GM23248 (cell line): ENCODE measurements around the gene LRIG1.

Source experiments
- EZH2 ChIP-seq: fragments of 200-600 bp; sonication (generic); IDR thresholded peaks from 2 replicates; pipeline ENCODE4 v1.6.1; 2018; ENCODE audit warnings: antibody characterized with exemption, mild to moderate bottlenecking; ENCODE audit not compliant: insufficient read depth, poor library complexity, severe bottlenecking
- EZH2phosphoT487 ChIP-seq: fragments of 200-600 bp; sonication (generic); IDR thresholded peaks from 2 replicates; pipeline ENCODE4 v1.6.1; 2018; ENCODE audit warnings: antibody characterized with exemption, moderate library complexity, mild to moderate bottlenecking, low read depth; ENCODE audit not compliant: insufficient read depth

- no peak for TF ChIP-seq EZH2
- no peak for TF ChIP-seq EZH2phosphoT487
These were observed 75.2 kb downstream of the LRIG1 start for GRCh38 chr3:66425576-66426114.
